Heart left ventricle (tissue), 16 donors: ENCODE data around the gene GFPT1. TPM values are rescaled to one million over a fixed set of nuclear protein-coding genes. Genes with fewer than 3 reads are reported as not detected.

ENCODE experiments used
- ATAC-seq, 4 donors: fragments of 200-7000 bp; cut with Tn5 transposase; one replicate each; pipeline ENCODE4 v1.9.1; 2020 to 2022; ENCODE audit warnings: moderate library complexity in 4 of 4, mild to moderate bottlenecking in 3 of 4, moderate number of reproducible peaks in 1 of 4
- DNase-seq, 5 donors: peaks; one replicate each; pipeline ENCODE4 v3.0.0-alpha.2; 2020
- H3K27ac ChIP-seq, 12 donors: fragments of 200-600 bp; sonication (generic) in 4 of 12; one replicate each; pipeline versions ENCODE4 v1.5.0 to v1.8.0; 2016 to 2022; ENCODE audit warnings: mild to moderate bottlenecking in 2 of 12
- H3K27me3 ChIP-seq, 9 donors: fragments of 200-600 bp; sonication (generic) in 2 of 9; one replicate each; pipeline versions ENCODE4 v1.5.1 to v1.8.0; 2016 to 2022; ENCODE audit warnings: mild to moderate bottlenecking in 3 of 9
- H3K36me3 ChIP-seq, 9 donors: fragments of 200-600 bp; sonication (generic) in 2 of 9; one replicate each; pipeline versions ENCODE4 v1.5.0 to v1.8.0; 2018 to 2022; ENCODE audit warnings: mild to moderate bottlenecking in 2 of 9
- H3K4me1 ChIP-seq, 12 donors: fragments of 200-600 bp; sonication (generic) in 4 of 12; one replicate each; pipeline versions ENCODE4 v1.5.0 to v1.8.0; 2016 to 2022; ENCODE audit warnings: mild to moderate bottlenecking in 3 of 12
- H3K4me3 ChIP-seq, 12 donors: fragments of 200-600 bp; sonication (generic) in 4 of 12; one replicate each; pipeline versions ENCODE4 v1.5.0 to v1.8.0; 2017 to 2022; ENCODE audit warnings: mild to moderate bottlenecking in 9 of 12, moderate library complexity in 4 of 12
- H3K9me3 ChIP-seq, 12 donors: fragments of 200-600 bp; sonication (generic) in 4 of 12; one replicate each; pipeline versions ENCODE4 v1.5.0 to v1.8.0; 2016 to 2022; ENCODE audit warnings: mild to moderate bottlenecking in 1 of 12
- CTCF ChIP-seq, 12 donors: fragments of 200-600 bp; sonication (generic) in 4 of 12; IDR thresholded peaks; one replicate each; pipeline versions ENCODE4 v1.5.0 to v1.8.0; 2018 to 2022; ENCODE audit warnings: antibody characterized with exemption in 12 of 12, mild to moderate bottlenecking in 5 of 12
- POLR2A ChIP-seq, 2 donors: fragments of 450-650 bp; IDR thresholded peaks; one replicate each; pipeline ENCODE4 v1.6.1; 2017; ENCODE audit warnings: antibody characterized with exemption in 2 of 2, mild to moderate bottlenecking in 2 of 2, moderate library complexity in 2 of 2
- WGBS, 4 donors: extraction: QIAGEN DNeasy Blood & Tissue Kit in 2 of 4; methylation state at CpG; one replicate each; pipeline versions ENCODE4 v1.1.5 to v1.1.7; 2013 to 2018; 5-methylcytosine and 5-hydroxymethylcytosine counted together
- intact Hi-C, 10 donors: fragments of 100-400 bp; cut with DNase I; formaldehyde crosslinking; loops; one replicate each; pipeline versions ENCODE4 v1.11.1 to v1.14.2; 2022
- polyA plus RNA-seq, 2 donors: library from polyadenylated mRNA; stranded (reverse); fragments of 200-250 nt; gene quantifications; one replicate each; pipeline ENCODE4 v1.2.3, GENCODE V29; 2013
- total RNA-seq, 9 donors: library from RNA; depleted of rRNA in 2 of 9; stranded (reverse); fragments of >200 nt in 2 of 9; fragmentation: NEBNext Ultra II Directional in 3 of 9; extraction: Animal tissue kit (Norgen Biotek cat#: 25700) in 3 of 9; gene quantifications; one replicate each; pipeline versions ENCODE4 v1.1.0 to v1.2.4, GENCODE V29; 2016 to 2023
- donor health status: ischemic (EF 13 %, LVEDD 7.1; RV severe dilation, severe dysfunction).
- donor health status: healthy with polysubstance abuse.
- donor health status: DM: no; HTN: yes; CAD: no.
- donor health status: DM: no; HTN: no; CAD: no.
- donor health status: ischemic (EF 25% LVEDD 6.9; RV normal size, moderate dysfunction).
- donor health status: ischemic (EF 25% LVEDD 5.7; RV mildly dilated, moderate dysfunction).
- donor health status: healthy.
- donor health status: DM: yes; HTN: yes; CAD: no.
- donor health status: ischemic (EF 35%, LVEDD 5.7; RV mildly dilated, moderate dysfunction).
- donor health status: nonischemic (EF 11% LVEDD 7.7; RV severe dilation, severe dysfunction).
- donor health status: DM: yes; HTN: yes; CAD: no.
- donor health status: PGD.
- donor health status: ischemic (EF 29% LVEDD 5.4; RV normal size, mild dysfunction).
- donor health status: nonischemic (EF 23%, LVEDD 6.1; RV moderate dilation, normal function).

GFPT1 gene
- total and polyA plus RNA-seq, 11 donors: 5.7 to 87.9 (median 46.2) TPM

- Histone ChIP-seq H3K27me3 (no peaks in the 10 kb centered on the region), H3K4me3 (no peak overlapping the region), H3K27ac (no peak overlapping the region), H3K4me1 (peaks cover 0 to 59% (median 10%) of the 10 kb centered on the region in 12 donors), H3K9me3 (no peaks in the 10 kb centered on the region), H3K36me3 (no peaks in the 10 kb centered on the region)
- DNase-seq (no peak), ATAC-seq (peak in 1 of 4 donors; percentile 17)
- intact Hi-C loops: loop anchor here in 1 of 10 donors (10.0 kb wide), 1 partner anchor 105 kb away; no protein-coding TSS in a partner anchor
- TF ChIP-seq POLR2A (IDR thresholded peaks at IDR 0.05) (no peak), CTCF (IDR thresholded peaks at IDR 0.05) (no peak)
- WGBS, 4 donors: 94 to 96% (median 95%) methylated on average over 12 of the region's 12 CpGs
Observed at GRCh38 chr2:69380072-69380917, 6.7 kb downstream of the GFPT1 start.

- intact Hi-C loops: loop anchor here in 6 of 10 donors (10.0 kb wide), 2 partner anchors 138 to 338 kb away; no protein-coding TSS in a partner anchor
- 77 to 86% (median 84%) methylated on average over 6 of the region's 6 CpGs for WGBS, 4 donors
- Histone ChIP-seq H3K27ac (no peak overlapping the region), H3K4me3 (no peak overlapping the region), H3K36me3 (peaks cover 0 to 30% (median 25%) of the 10 kb centered on the region in 9 donors), H3K27me3 (no peaks in the 10 kb centered on the region), H3K4me1 (peaks cover 0 to 20% (median 6%) of the 10 kb centered on the region in 12 donors), H3K9me3 (no peaks in the 10 kb centered on the region)
- DNase-seq (no peak), ATAC-seq (peak in 1 of 4 donors; percentile 26)
- TF ChIP-seq CTCF (IDR thresholded peaks at IDR 0.05) (no peak), POLR2A (IDR thresholded peaks at IDR 0.05) (no peak)
Observed at GRCh38 chr2:69376403-69376802, 10.6 kb downstream of the GFPT1 start.

GRCh38 chr2:69375494-69376353 is 11.3 kb downstream of the GFPT1 start:
- Histone ChIP-seq H3K4me3 (no peak overlapping the region), H3K27ac (no peak overlapping the region), H3K27me3 (no peaks in the 10 kb centered on the region), H3K4me1 (peaks cover 0 to 17% (median 6%) of the 10 kb centered on the region in 12 donors), H3K36me3 (peaks cover 0 to 37% (median 32%) of the 10 kb centered on the region in 9 donors), H3K9me3 (no peaks in the 10 kb centered on the region)
- no peak for DNase-seq
- peak; percentile 40 to 72 (median 71) for ATAC-seq
- intact Hi-C loops: loop anchor here in 6 of 10 donors (10.0 kb wide), 2 partner anchors 139 to 339 kb away; no protein-coding TSS in a partner anchor
- TF ChIP-seq CTCF (IDR thresholded peaks at IDR 0.05) (peak; percentile 54 to 71 (median 60)), POLR2A (IDR thresholded peaks at IDR 0.05) (no peak)
- WGBS, 4 donors: 69 to 75% (median 72%) methylated on average over 8 of the region's 8 CpGs
